A549 (cell line): ENCODE measurements around the gene NUDT1. TPM values are rescaled to one million over a fixed set of nuclear protein-coding genes. Genes with fewer than 3 reads are reported as not detected.

Source experiments
- ATAC-seq, 2 experiments: fragments of 200-7000 bp in 1 of 2; fragments of >200 bp in 1 of 2; cut with Nextera tagmentation in 1 of 2; cut with Tn5 transposase in 1 of 2; 3 replicates each; pipeline versions ENCODE4 v1.8.0 to v1.9.1; 2018 to 2020; ENCODE audit warnings: mild to moderate bottlenecking in 1 of 2, moderate library complexity in 1 of 2
- CTCF ChIA-PET: fragments of 300-600 bp; sonication (Branson Sonifier 250); formaldehyde crosslinking; extraction: SDS; loops from one replicate; lab custom pipeline; 2021; ENCODE audit warnings: antibody characterized with exemption, inconsistent platforms; lab: Yijun Ruan, JAX
- POLR2A ChIA-PET: fragments of 350-600 bp; formaldehyde crosslinking; extraction: SDS; loops from one replicate; lab custom pipeline; 2021; ENCODE audit warnings: antibody characterized with exemption, inconsistent platforms; lab: Yijun Ruan, JAX
- DNase-seq, 2 experiments: peaks; one replicate each; pipeline versions ENCODE4 v3.0.0 to v3.0.0-alpha.2; 2011 to 2016; ENCODE audit warnings: low read depth in 1 of 2, low spot score in 1 of 2
- FAIRE-seq: peaks from 2 replicates; lab custom pipeline; 2011; peaks lifted over from hg19 to GRCh38; lab: Jason Lieb, UNC
- H3K27ac ChIP-seq, 2 experiments: fragments of >200 bp; sonication (Bioruptor Twin); formaldehyde crosslinking; 3 replicates each; pipeline ENCODE4 v1.5.1; 2016 to 2017
- H3K4me1 ChIP-seq: fragments of >200 bp; sonication (Bioruptor Twin); formaldehyde crosslinking; 3 replicates; pipeline ENCODE4 v1.6.1; 2016
- H3K4me2 ChIP-seq: fragments of >200 bp; sonication (Bioruptor Twin); formaldehyde crosslinking; 3 replicates; pipeline ENCODE4 v1.6.1; 2016
- H3K4me3 ChIP-seq: fragments of >200 bp; sonication (Bioruptor Twin); formaldehyde crosslinking; 3 replicates; pipeline ENCODE4 v1.5.1; 2016
- H3K9me3 ChIP-seq: fragments of >200 bp; sonication (Bioruptor Twin); formaldehyde crosslinking; 3 replicates; pipeline ENCODE4 v1.6.1; 2016
- BHLHE40 ChIP-seq: IDR thresholded peaks from 2 replicates; pipeline ENCODE4 v1.6.1; 2012; ENCODE audit warnings: low read depth, low read length, inconsistent platforms
- CBX8 ChIP-seq: fragments of 200-600 bp; sonication (generic); IDR thresholded peaks from 2 replicates; pipeline ENCODE4 v1.6.1; 2016
- CHD4 ChIP-seq: fragments of 200-600 bp; sonication (generic); IDR thresholded peaks from 2 replicates; pipeline ENCODE4 v1.6.1; 2016; ENCODE audit warnings: antibody characterized with exemption, mild to moderate bottlenecking, borderline replicate concordance
- EP300 ChIP-seq, 2 experiments: fragments of >200 bp; sonication (Bioruptor Twin); formaldehyde crosslinking; IDR thresholded peaks; 2 replicates in 1 of 2; 3 replicates in 1 of 2; pipeline ENCODE4 v1.6.1; 2016 to 2017
- FOSL2 ChIP-seq, 2 experiments: fragments of 450-650 bp in 1 of 2; fragments of >200 bp in 1 of 2; sonication (Bioruptor Twin) in 1 of 2; formaldehyde crosslinking; IDR thresholded peaks; 2 replicates each; pipeline versions ENCODE4 v1.5.0 to v1.6.1; 2016 to 2020; ENCODE audit warnings: mild to moderate bottlenecking in 1 of 2, moderate library complexity in 1 of 2
- GATA3 ChIP-seq: IDR thresholded peaks from 2 replicates; pipeline ENCODE4 v1.6.1; 2012; ENCODE audit warnings: borderline replicate concordance
- HEYL ChIP-seq: fragments of 250-450 bp; sonication (Bioruptor Pico); IDR thresholded peaks from 2 replicates; pipeline ENCODE4 v1.8.0; 2021; ENCODE audit warnings: mild to moderate bottlenecking, moderate library complexity
- HOXA7 ChIP-seq: fragments of 250-450 bp; sonication (Bioruptor Pico); IDR thresholded peaks from 2 replicates; pipeline ENCODE4 v1.5.0; 2020; ENCODE audit warnings: mild to moderate bottlenecking, moderate library complexity
- KDM1A ChIP-seq: fragments of 200-600 bp; sonication (generic); IDR thresholded peaks from 2 replicates; pipeline ENCODE4 v1.6.1; 2016; ENCODE audit warnings: low read depth, mild to moderate bottlenecking
- POLR2A ChIP-seq: IDR thresholded peaks from 2 replicates; pipeline ENCODE4 v1.6.1; 2012; ENCODE audit warnings: mild to moderate bottlenecking, low read length
- POLR2AphosphoS2 ChIP-seq: conservative IDR thresholded peaks from 2 replicates; pipeline ENCODE4 v1.6.1; 2012; ENCODE audit warnings: low read length, improper control_type of control experiment, inconsistent platforms
- RAD21 ChIP-seq, 2 experiments: fragments of >200 bp in 1 of 2; sonication (Bioruptor Twin) in 1 of 2; formaldehyde crosslinking in 1 of 2; IDR thresholded peaks in 1 of 2; conservative IDR thresholded peaks in 1 of 2; 2 replicates in 1 of 2; 3 replicates in 1 of 2; pipeline ENCODE4 v1.6.1; 2012 to 2018; ENCODE audit warnings: inconsistent platforms in 1 of 2
- RCOR1 ChIP-seq: fragments of 150-350 bp; IDR thresholded peaks from 2 replicates; pipeline ENCODE4 v1.6.1; 2014; ENCODE audit warnings: antibody characterized with exemption, low read length, low read depth
- ZFP36 ChIP-seq: fragments of 450-650 bp; IDR thresholded peaks from 2 replicates; pipeline ENCODE4 v1.6.1; 2014; ENCODE audit warnings: borderline replicate concordance; ENCODE audit not compliant: partially characterized antibody
- ZSCAN20 ChIP-seq: fragments of 250-450 bp; sonication (Bioruptor Pico); IDR thresholded peaks from 2 replicates; pipeline ENCODE4 v1.8.0; 2022; ENCODE audit warnings: mild to moderate bottlenecking, moderate library complexity
- WGBS: methylation state at CpG from one replicate; pipeline ENCODE4 v1.1.6; 2017; ENCODE audit errors: missing lambda C conversion rate; 5-methylcytosine and 5-hydroxymethylcytosine counted together
- polyA plus RNA-seq, 4 experiments: library from polyadenylated mRNA; depleted of rRNA in 3 of 4; stranded (reverse); fragments of >200 nt; fragmentation: RNase III in 1 of 4; extraction: RNeasy Plus Mini Kit Qiagen cat#74134 plus additional on column Dnase treatment in 1 of 4; gene quantifications; 2 replicates in 3 of 4; 3 replicates in 1 of 4; pipeline ENCODE4 v1.2.3, GENCODE V29; 2011 to 2017
- TF ChIP-seq, protein P1 (sequence below): fragments of 250-450 bp; sonication (Bioruptor Pico); IDR thresholded peaks from 2 replicates; pipeline ENCODE4 v1.5.0; 2021; ENCODE audit warnings: mild to moderate bottlenecking, moderate library complexity, borderline replicate concordance
- TF ChIP-seq, protein P2 (sequence below): fragments of 200-600 bp; sonication (generic); IDR thresholded peaks from 2 replicates; pipeline ENCODE4 v1.6.1; 2016; ENCODE audit warnings: antibody characterized with exemption, mild to moderate bottlenecking, moderate library complexity
- TF ChIP-seq, protein P3 (sequence below): fragments of >200 bp; sonication (Bioruptor Twin); formaldehyde crosslinking; IDR thresholded peaks from 3 replicates; pipeline ENCODE4 v1.6.1; 2016
- TF ChIP-seq, protein P4 (sequence below): fragments of 150-350 bp; IDR thresholded peaks from 2 replicates; pipeline ENCODE4 v1.6.1; 2014; ENCODE audit warnings: low read depth, mild to moderate bottlenecking, low read length
- TF ChIP-seq, protein P5 (sequence below): IDR thresholded peaks from 2 replicates; pipeline ENCODE4 v1.6.1; 2012
- TF ChIP-seq, protein P6 (sequence below): IDR thresholded peaks from 2 replicates; pipeline ENCODE4 v1.6.1; 2012
- TF ChIP-seq, protein P7 (sequence below): fragments of 450-650 bp; IDR thresholded peaks from 2 replicates; pipeline ENCODE4 v1.6.1; 2014; ENCODE audit warnings: antibody characterized with exemption

Gene NUDT1
- polyA plus RNA-seq, 2 of the 4 experiments (the other 2 are of a cell fraction) = 38.3 to 92.3 TPM

DNA sequence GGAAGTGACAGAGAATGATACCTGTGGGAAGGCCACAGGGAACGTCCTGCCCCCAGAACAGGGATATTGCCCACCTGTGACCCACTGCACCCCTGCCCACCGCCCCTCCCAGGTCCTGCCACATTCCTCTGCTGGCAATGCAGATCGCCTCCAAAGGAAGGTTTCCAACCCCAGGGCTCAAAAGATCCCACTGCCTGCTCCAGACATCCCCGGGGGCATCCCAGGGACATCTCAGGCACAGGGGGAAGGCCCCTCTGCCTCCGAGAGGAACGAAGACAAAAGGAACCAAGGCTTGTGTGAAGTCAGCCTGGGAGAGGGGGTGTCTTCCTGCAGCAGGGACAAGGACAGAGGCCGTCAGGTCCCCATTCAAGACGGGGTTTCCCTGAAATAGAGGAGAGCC is 28.5 kb downstream of the NUDT1 start:
- H3K27ac ChIP-seq = no peak overlapping the region
- ChIA-PET CTCF (no interaction called here), POLR2A (no interaction called here)
- peaks cover 9% of the 10 kb centered on the region for H3K4me1 ChIP-seq
- H3K9me3 ChIP-seq = no peaks in the 10 kb centered on the region
- WGBS = 92% methylated on average over 8 of the region's 8 CpGs
- FAIRE-seq = no peak
- no peak for ATAC-seq
- H3K4me2 ChIP-seq = no peak overlapping the region
- no peak for DNase-seq
- TF ChIP-seq GATA3 (no peak), ZSCAN20 (CRISPR knock-in tag) (no peak), HEYL (no peak), ZFP36 (no peak), CBX8 (no peak), EP300 (IDR thresholded peaks at IDR 0.05) (no peak), POLR2AphosphoS2 (no peak), POLR2A (no peak), RAD21 (conservative IDR thresholded peaks at IDR 0.05 in 1 of 2, IDR thresholded peaks at IDR 0.05 in 1 of 2) (no peak), HOXA7 (CRISPR knock-in tag) (no peak), FOSL2 (IDR thresholded peaks at IDR 0.05) (no peak), FOSL2 (CRISPR knock-in tag; IDR thresholded peaks at IDR 0.05) (no peak), RCOR1 (no peak)
- TF ChIP-seq, protein P1, sequence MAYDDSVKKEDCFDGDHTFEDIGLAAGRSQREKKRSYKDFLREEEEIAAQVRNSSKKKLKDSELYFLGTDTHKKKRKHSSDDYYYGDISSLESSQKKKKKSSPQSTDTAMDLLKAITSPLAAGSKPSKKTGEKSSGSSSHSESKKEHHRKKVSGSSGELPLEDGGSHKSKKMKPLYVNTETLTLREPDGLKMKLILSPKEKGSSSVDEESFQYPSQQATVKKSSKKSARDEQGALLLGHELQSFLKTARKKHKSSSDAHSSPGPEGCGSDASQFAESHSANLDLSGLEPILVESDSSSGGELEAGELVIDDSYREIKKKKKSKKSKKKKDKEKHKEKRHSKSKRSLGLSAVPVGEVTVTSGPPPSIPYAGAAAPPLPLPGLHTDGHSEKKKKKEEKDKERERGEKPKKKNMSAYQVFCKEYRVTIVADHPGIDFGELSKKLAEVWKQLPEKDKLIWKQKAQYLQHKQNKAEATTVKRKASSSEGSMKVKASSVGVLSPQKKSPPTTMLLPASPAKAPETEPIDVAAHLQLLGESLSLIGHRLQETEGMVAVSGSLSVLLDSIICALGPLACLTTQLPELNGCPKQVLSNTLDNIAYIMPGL = no peak
- TF ChIP-seq, protein P2, sequence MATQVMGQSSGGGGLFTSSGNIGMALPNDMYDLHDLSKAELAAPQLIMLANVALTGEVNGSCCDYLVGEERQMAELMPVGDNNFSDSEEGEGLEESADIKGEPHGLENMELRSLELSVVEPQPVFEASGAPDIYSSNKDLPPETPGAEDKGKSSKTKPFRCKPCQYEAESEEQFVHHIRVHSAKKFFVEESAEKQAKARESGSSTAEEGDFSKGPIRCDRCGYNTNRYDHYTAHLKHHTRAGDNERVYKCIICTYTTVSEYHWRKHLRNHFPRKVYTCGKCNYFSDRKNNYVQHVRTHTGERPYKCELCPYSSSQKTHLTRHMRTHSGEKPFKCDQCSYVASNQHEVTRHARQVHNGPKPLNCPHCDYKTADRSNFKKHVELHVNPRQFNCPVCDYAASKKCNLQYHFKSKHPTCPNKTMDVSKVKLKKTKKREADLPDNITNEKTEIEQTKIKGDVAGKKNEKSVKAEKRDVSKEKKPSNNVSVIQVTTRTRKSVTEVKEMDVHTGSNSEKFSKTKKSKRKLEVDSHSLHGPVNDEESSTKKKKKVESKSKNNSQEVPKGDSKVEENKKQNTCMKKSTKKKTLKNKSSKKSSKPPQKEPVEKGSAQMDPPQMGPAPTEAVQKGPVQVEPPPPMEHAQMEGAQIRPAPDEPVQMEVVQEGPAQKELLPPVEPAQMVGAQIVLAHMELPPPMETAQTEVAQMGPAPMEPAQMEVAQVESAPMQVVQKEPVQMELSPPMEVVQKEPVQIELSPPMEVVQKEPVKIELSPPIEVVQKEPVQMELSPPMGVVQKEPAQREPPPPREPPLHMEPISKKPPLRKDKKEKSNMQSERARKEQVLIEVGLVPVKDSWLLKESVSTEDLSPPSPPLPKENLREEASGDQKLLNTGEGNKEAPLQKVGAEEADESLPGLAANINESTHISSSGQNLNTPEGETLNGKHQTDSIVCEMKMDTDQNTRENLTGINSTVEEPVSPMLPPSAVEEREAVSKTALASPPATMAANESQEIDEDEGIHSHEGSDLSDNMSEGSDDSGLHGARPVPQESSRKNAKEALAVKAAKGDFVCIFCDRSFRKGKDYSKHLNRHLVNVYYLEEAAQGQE = no peak
- TF ChIP-seq, protein P3, sequence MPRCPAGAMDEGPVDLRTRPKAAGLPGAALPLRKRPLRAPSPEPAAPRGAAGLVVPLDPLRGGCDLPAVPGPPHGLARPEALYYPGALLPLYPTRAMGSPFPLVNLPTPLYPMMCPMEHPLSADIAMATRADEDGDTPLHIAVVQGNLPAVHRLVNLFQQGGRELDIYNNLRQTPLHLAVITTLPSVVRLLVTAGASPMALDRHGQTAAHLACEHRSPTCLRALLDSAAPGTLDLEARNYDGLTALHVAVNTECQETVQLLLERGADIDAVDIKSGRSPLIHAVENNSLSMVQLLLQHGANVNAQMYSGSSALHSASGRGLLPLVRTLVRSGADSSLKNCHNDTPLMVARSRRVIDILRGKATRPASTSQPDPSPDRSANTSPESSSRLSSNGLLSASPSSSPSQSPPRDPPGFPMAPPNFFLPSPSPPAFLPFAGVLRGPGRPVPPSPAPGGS = no peak
- H3K4me3 ChIP-seq = no peak overlapping the region

DNA sequence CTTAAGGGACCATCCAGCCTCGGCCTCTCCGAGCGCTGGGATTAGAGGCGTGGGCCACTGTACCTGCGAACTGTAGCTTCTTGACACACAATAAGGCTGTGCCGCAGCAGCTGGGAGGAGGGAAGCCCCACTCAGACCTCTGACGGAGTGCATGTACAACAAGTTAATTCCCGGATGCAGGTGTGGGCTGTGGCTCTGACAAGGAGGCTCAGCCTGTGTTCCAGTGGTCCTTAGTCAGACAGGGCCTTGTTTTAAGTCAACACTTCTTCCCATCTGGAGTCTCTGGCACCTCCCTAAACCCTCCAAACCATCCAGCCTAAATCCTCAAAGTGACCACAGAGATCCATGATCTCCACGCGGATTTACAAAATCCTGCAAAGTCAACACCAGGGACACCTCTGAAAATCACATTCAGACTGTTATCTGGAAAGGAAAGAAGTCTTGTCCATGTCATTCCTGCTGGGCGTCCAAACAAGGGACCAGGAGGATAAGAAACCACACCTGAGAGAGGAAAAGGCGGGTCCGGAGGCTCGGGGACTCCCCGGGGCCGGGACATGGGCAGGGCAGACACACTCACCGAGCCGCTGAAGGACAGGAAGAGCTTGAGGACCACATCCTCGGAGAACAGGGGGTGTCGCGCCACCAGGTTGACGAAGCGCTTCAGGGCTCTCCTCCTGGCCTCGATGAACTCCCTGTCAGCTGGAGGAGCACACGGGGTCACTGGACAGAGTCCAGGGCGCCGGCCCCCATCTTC is 29.4 kb downstream of the NUDT1 start:
- 91% methylated on average over 27 of the region's 27 CpGs for WGBS
- POLR2A ChIA-PET = no interaction called here
- H3K4me1 ChIP-seq = peaks cover 7% of the 10 kb centered on the region
- FAIRE-seq = no peak
- H3K4me3 ChIP-seq = no peak overlapping the region
- H3K9me3 ChIP-seq = no peaks in the 10 kb centered on the region
- H3K4me2 ChIP-seq = no peak overlapping the region
- TF ChIP-seq HEYL = no peak
- no peak for TF ChIP-seq KDM1A
- TF ChIP-seq HOXA7 (CRISPR knock-in tag) = no peak
- TF ChIP-seq BHLHE40 = no peak
- TF ChIP-seq, protein P4, sequence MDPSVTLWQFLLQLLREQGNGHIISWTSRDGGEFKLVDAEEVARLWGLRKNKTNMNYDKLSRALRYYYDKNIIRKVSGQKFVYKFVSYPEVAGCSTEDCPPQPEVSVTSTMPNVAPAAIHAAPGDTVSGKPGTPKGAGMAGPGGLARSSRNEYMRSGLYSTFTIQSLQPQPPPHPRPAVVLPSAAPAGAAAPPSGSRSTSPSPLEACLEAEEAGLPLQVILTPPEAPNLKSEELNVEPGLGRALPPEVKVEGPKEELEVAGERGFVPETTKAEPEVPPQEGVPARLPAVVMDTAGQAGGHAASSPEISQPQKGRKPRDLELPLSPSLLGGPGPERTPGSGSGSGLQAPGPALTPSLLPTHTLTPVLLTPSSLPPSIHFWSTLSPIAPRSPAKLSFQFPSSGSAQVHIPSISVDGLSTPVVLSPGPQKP = no peak
- TF ChIP-seq, protein P5, sequence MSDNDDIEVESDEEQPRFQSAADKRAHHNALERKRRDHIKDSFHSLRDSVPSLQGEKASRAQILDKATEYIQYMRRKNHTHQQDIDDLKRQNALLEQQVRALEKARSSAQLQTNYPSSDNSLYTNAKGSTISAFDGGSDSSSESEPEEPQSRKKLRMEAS = no peak
- TF ChIP-seq, protein P6, sequence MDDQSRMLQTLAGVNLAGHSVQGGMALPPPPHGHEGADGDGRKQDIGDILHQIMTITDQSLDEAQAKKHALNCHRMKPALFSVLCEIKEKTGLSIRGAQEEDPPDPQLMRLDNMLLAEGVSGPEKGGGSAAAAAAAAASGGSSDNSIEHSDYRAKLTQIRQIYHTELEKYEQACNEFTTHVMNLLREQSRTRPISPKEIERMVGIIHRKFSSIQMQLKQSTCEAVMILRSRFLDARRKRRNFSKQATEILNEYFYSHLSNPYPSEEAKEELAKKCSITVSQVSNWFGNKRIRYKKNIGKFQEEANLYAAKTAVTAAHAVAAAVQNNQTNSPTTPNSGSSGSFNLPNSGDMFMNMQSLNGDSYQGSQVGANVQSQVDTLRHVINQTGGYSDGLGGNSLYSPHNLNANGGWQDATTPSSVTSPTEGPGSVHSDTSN = no peak
- TF ChIP-seq, protein P7, sequence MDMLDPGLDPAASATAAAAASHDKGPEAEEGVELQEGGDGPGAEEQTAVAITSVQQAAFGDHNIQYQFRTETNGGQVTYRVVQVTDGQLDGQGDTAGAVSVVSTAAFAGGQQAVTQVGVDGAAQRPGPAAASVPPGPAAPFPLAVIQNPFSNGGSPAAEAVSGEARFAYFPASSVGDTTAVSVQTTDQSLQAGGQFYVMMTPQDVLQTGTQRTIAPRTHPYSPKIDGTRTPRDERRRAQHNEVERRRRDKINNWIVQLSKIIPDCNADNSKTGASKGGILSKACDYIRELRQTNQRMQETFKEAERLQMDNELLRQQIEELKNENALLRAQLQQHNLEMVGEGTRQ = no peak
- no peak for TF ChIP-seq CHD4
- no peak; a peak in 1 of 6 replicates for ATAC-seq
- no peak overlapping the region for H3K27ac ChIP-seq
- no peak for DNase-seq
- CTCF ChIA-PET = interaction anchor here (1.5 kb wide), 1 partner anchor 11 kb away, joined by 4 read pairs; no protein-coding TSS in a partner anchor
